Activated gamma-delta T cell treated with Interleukin-2 at 50 U/mL for 16 hours (primary cell): Measurements from ENCODE around the gene ADAP2.
"Not testable (repeated sequence)": the region's sequence is repeated elsewhere in the genome, so short reads cannot be mapped to it uniquely, and the experiment has no call there.

Source experiments
- DNase-seq: peaks from one replicate; pipeline ENCODE4 v3.0.0-alpha.2; 2020

The ADAP2 gene

GRCh38 chr17:30970831-30971567 lies 49.3 kb downstream of the ADAP2 start, which contains the start of gene RNF135:
TSS of gene RNF135 (plus strand) at chr17:30971039. CDS start at chr17:30971074, 35 bp downstream.
- peak; percentile 40 for DNase-seq

GRCh38 chr17:30975042-30975820 lies 53.5 kb downstream of the ADAP2 start:
- no peak for DNase-seq

GRCh38 chr17:30979919-30980318 lies 58.2 kb downstream of the ADAP2 start:
- DNase-seq, result not testable (repeated sequence)

GRCh38 chr17:30981531-30982519 lies 60.1 kb downstream of the ADAP2 start:
- DNase-seq, result no peak

GRCh38 chr17:30982855-30983254 lies 61.1 kb downstream of the ADAP2 start:
- no peak for DNase-seq

GRCh38 chr17:30990458-30990857 lies 68.7 kb downstream of the ADAP2 start:
- DNase-seq, result no peak

GRCh38 chr17:30992551-30992950 lies 70.8 kb downstream of the ADAP2 start:
- no peak for DNase-seq

- no peak for DNase-seq
Observed at GRCh38 chr17:30995347-30995746, 73.6 kb downstream of the ADAP2 start.

GRCh38 chr17:30996486-30996885 lies 74.7 kb downstream of the ADAP2 start:
- no peak for DNase-seq

GRCh38 chr17:30997270-30997669 lies 75.5 kb downstream of the ADAP2 start:
- no peak for DNase-seq

GRCh38 chr17:30997842-30998241 lies 76.1 kb downstream of the ADAP2 start:
- no peak for DNase-seq

- DNase-seq, result no peak
Observed at GRCh38 chr17:31002047-31002446, 80.3 kb downstream of the ADAP2 start.

- DNase-seq, result no peak
Observed at GRCh38 chr17:31003225-31003866, 81.6 kb downstream of the ADAP2 start.

GRCh38 chr17:31004160-31004559 lies 82.4 kb downstream of the ADAP2 start:
- DNase-seq, result no peak

- DNase-seq, result no peak
Observed at GRCh38 chr17:31007695-31008373, 86.1 kb downstream of the ADAP2 start.

- DNase-seq, result peak; percentile 51
Observed at GRCh38 chr17:31008374-31009041, 86.8 kb downstream of the ADAP2 start.
